H1 (cell line): ENCODE results near the gene NRXN3. TPM values are rescaled to one million over a fixed set of nuclear protein-coding genes. Genes with fewer than 3 reads are reported as not detected.

Experiments
- CTCF ChIA-PET: fragments of 300-600 bp; sonication (Branson Sonifier 250); formaldehyde crosslinking; loops from one replicate; lab custom pipeline; 2021; ENCODE audit not compliant: partially characterized antibody; lab: Charles Lee
- POLR2A ChIA-PET: fragments of 300-600 bp; sonication (Branson Sonifier 250); formaldehyde crosslinking; loops from one replicate; lab custom pipeline; 2021; ENCODE audit warnings: inconsistent platforms; ENCODE audit not compliant: partially characterized antibody; lab: Charles Lee
- DNase-seq, 2 experiments: peaks; one replicate each; pipeline versions ENCODE4 v3.0.0 to v3.0.0-alpha.2; 2010 to 2022; ENCODE audit warnings: low spot score in 2 of 2, low read depth in 1 of 2, mixed read lengths in 1 of 2
- FAIRE-seq: peaks from 2 replicates; lab custom pipeline; 2011; peaks lifted over from hg19 to GRCh38; lab: Jason Lieb, UNC
- H2AFZ ChIP-seq: 2 replicates; pipeline ENCODE4 v1.8.1; 2012; ENCODE audit warnings: low read length, inconsistent platforms
- H2AK5ac ChIP-seq: 2 replicates; pipeline ENCODE4 v1.6.1; 2013; ENCODE audit warnings: low read depth, low read length
- H2BK120ac ChIP-seq: replicated peaks from 2 replicates; pipeline ENCODE3; 2013; ENCODE audit warnings: low read depth, low read length, inconsistent platforms
- H2BK12ac ChIP-seq: 2 replicates; pipeline ENCODE4 v1.6.1; 2013; ENCODE audit warnings: low read depth, low read length
- H2BK15ac ChIP-seq: 2 replicates; pipeline ENCODE4 v1.6.1; 2013; ENCODE audit warnings: low read length
- H2BK20ac ChIP-seq: 2 replicates; pipeline ENCODE4 v1.6.1; 2013; ENCODE audit warnings: low read length
- H2BK5ac ChIP-seq: 2 replicates; pipeline ENCODE4 v1.6.1; 2013; ENCODE audit warnings: low read depth, low read length
- H3K14ac ChIP-seq: 2 replicates; pipeline ENCODE4 v1.6.1; 2013; ENCODE audit warnings: inconsistent platforms; ENCODE audit not compliant: insufficient read length
- H3K18ac ChIP-seq: 2 replicates; pipeline ENCODE4 v1.6.1; 2013; ENCODE audit warnings: low read length; ENCODE audit errors: extremely low read depth
- H3K23ac ChIP-seq: 2 replicates; pipeline ENCODE4 v1.6.1; 2013; ENCODE audit warnings: inconsistent platforms; ENCODE audit not compliant: insufficient read length
- H3K23me2 ChIP-seq: 2 replicates; pipeline ENCODE4 v1.6.1; 2013; ENCODE audit warnings: low read depth, low read length
- H3K27ac ChIP-seq: 2 replicates; pipeline ENCODE4 v1.6.1; 2011; ENCODE audit warnings: low read depth, low read length, inconsistent platforms
- H3K27me3 ChIP-seq, 4 experiments: replicated peaks in 1 of 4; 1 replicate in 1 of 4; 2 replicates in 3 of 4; pipeline versions ENCODE4 v1.6.1 to v1.8.1; 2011 to 2013; ENCODE audit warnings: low read length in 3 of 4, mild to moderate bottlenecking in 3 of 4, inconsistent platforms in 2 of 4, mixed read lengths in 2 of 4, moderate library complexity in 1 of 4; ENCODE audit not compliant: control insufficient read depth in 3 of 4, insufficient read depth in 3 of 4; ENCODE audit errors: extremely low read depth in 1 of 4
- H3K36me3 ChIP-seq, 4 experiments: 2 replicates each; pipeline versions ENCODE4 v1.6.1 to v1.8.1; 2011 to 2013; ENCODE audit warnings: mild to moderate bottlenecking in 4 of 4, low read length in 3 of 4, moderate library complexity in 2 of 4, control low read depth in 1 of 4, inconsistent platforms in 1 of 4; ENCODE audit not compliant: insufficient read depth in 4 of 4, control insufficient read depth in 2 of 4
- H3K4ac ChIP-seq: replicated peaks from 2 replicates; pipeline ENCODE3; 2013; ENCODE audit warnings: low read length, low read depth, mixed read lengths, inconsistent platforms; ENCODE audit not compliant: insufficient read length
- H3K4me1 ChIP-seq, 4 experiments: replicated peaks in 1 of 4; 1 replicate in 1 of 4; 2 replicates in 3 of 4; pipeline versions ENCODE4 v1.6.1 to v1.8.1; 2011 to 2013; ENCODE audit warnings: low read length in 3 of 4, inconsistent platforms in 2 of 4, mixed read lengths in 1 of 4; ENCODE audit not compliant: insufficient read depth in 4 of 4, control insufficient read depth in 3 of 4
- H3K4me2 ChIP-seq, 2 experiments: 2 replicates each; pipeline versions ENCODE4 v1.6.1 to v1.8.1; 2011 to 2013; ENCODE audit warnings: low read depth in 2 of 2, low read length in 2 of 2, control low read depth in 1 of 2, inconsistent platforms in 1 of 2, mild to moderate bottlenecking in 1 of 2; ENCODE audit not compliant: insufficient read depth in 1 of 2
- H3K4me3 ChIP-seq, 4 experiments: fragments of 200-600, 300-600 bp in 1 of 4; sonication (generic), shearing (Covaris generic), sonication (Bioruptor Twin) in 1 of 4; 2 replicates each; pipeline versions ENCODE4 v1.5.1 to v1.8.1; 2011 to 2016; ENCODE audit warnings: low read length in 4 of 4, low read depth in 3 of 4, control low read depth in 2 of 4, inconsistent platforms in 2 of 4, mild to moderate bottlenecking in 2 of 4, mixed read lengths in 1 of 4, moderate library complexity in 1 of 4; ENCODE audit not compliant: insufficient read depth in 2 of 4; ENCODE audit errors: extremely low read depth in 1 of 4
- H3K56ac ChIP-seq: replicated peaks from 2 replicates; pipeline ENCODE3; 2013; ENCODE audit warnings: low read depth, mild to moderate bottlenecking, mixed read lengths, low read length, inconsistent platforms; ENCODE audit not compliant: insufficient read length
- H3K79me1 ChIP-seq: 2 replicates; pipeline ENCODE4 v1.6.1; 2013; ENCODE audit warnings: low read depth, low read length, control low read depth
- H3K79me2 ChIP-seq, 2 experiments: 2 replicates each; pipeline versions ENCODE4 v1.6.1 to v1.8.1; 2012 to 2013; ENCODE audit warnings: low read length in 2 of 2, mild to moderate bottlenecking in 2 of 2, inconsistent platforms in 1 of 2; ENCODE audit not compliant: insufficient read depth in 2 of 2, control insufficient read depth in 1 of 2
- H3K9ac ChIP-seq, 4 experiments: replicated peaks in 1 of 4; 1 replicate in 1 of 4; 2 replicates in 3 of 4; pipeline versions ENCODE4 v1.6.1 to v1.8.1; 2011 to 2013; ENCODE audit warnings: low read depth in 3 of 4, low read length in 3 of 4, control low read depth in 2 of 4, mild to moderate bottlenecking in 2 of 4, moderate library complexity in 2 of 4, inconsistent platforms in 1 of 4; ENCODE audit errors: extremely low read depth in 1 of 4
- H3K9me3 ChIP-seq, 2 experiments: 2 replicates each; pipeline versions ENCODE4 v1.6.1 to v1.8.1; 2012 to 2013; ENCODE audit warnings: mild to moderate bottlenecking in 2 of 2, moderate library complexity in 2 of 2, control low read depth in 1 of 2, inconsistent platforms in 1 of 2, low read depth in 1 of 2, low read length in 1 of 2, mixed read lengths in 1 of 2; ENCODE audit not compliant: insufficient read depth in 2 of 2
- H4K20me1 ChIP-seq, 2 experiments: replicated peaks in 1 of 2; 2 replicates each; pipeline versions ENCODE3 to v1.8.1; 2011 to 2013; ENCODE audit warnings: inconsistent platforms in 2 of 2, low read length in 2 of 2, mild to moderate bottlenecking in 1 of 2; ENCODE audit not compliant: insufficient read depth in 2 of 2, control insufficient read depth in 1 of 2
- H4K5ac ChIP-seq: 2 replicates; pipeline ENCODE4 v1.6.1; 2013; ENCODE audit warnings: low read length, low read depth, mixed read lengths, inconsistent platforms; ENCODE audit not compliant: insufficient read length
- H4K8ac ChIP-seq: 2 replicates; pipeline ENCODE4 v1.8.0; 2013; ENCODE audit warnings: mild to moderate bottlenecking, moderate library complexity, low read length, inconsistent platforms; ENCODE audit not compliant: insufficient read depth; ENCODE audit errors: extremely low read depth
- H4K91ac ChIP-seq: replicated peaks from 2 replicates; pipeline ENCODE3; 2013; ENCODE audit warnings: low read length, mixed read lengths, inconsistent platforms; ENCODE audit not compliant: insufficient read length
- MAFK ChIP-seq: IDR thresholded peaks from 2 replicates; pipeline ENCODE4 v1.6.1; 2012; ENCODE audit warnings: low read depth, mild to moderate bottlenecking, improper control_type of control experiment, low read length
- SP1 ChIP-seq: IDR thresholded peaks from 2 replicates; pipeline ENCODE4 v1.6.1; 2011; ENCODE audit warnings: low read depth, low read length
- WGBS, 2 experiments: shearing (Covaris generic) in 1 of 2; methylation state at CpG; one replicate each; pipeline versions ENCODE4 v1.1.6 to v1.1.7; 2013 to 2015; ENCODE audit warnings: low lambda C conversion rate in 2 of 2, mixed read lengths in 2 of 2, inconsistent platforms in 1 of 2, low coverage in 1 of 2, missing lambda C conversion rate in 1 of 2; ENCODE audit not compliant: insufficient replicate concordance in 2 of 2, insufficient coverage in 1 of 2, insufficient read length in 1 of 2; ENCODE audit errors: extremely low coverage in 1 of 2, missing lambda C conversion rate in 1 of 2; 5-methylcytosine and 5-hydroxymethylcytosine counted together
- polyA plus RNA-seq, 7 experiments: library from polyadenylated mRNA; depleted of rRNA in 3 of 7; stranded (reverse) in 5 of 7; unstranded in 2 of 7; fragments of >200 nt in 5 of 7; fragments of 200-250 nt in 2 of 7; gene quantifications; 1 replicate in 5 of 7; 2 replicates in 1 of 7; 4 replicates in 1 of 7; pipeline versions ENCODE4 v1.2.1 to v1.2.3, GENCODE V29; 2011 to 2013; ENCODE audit warnings: missing spikeins in 2 of 7, mixed read lengths in 2 of 7
- total RNA-seq: library from RNA; stranded (reverse); fragmentation: NEBNext Ultra II Directional; extraction: Animal tissue kit (Norgen Biotek cat#: 25700); gene quantifications from 2 replicates; pipeline ENCODE4 v1.2.1, GENCODE V29; 2021

Gene NRXN3
- total and polyA plus RNA-seq, 2 of the 8 experiments (the other 6 are each of a cell fraction or from before 2014, with no cell fraction given): 2.6 to 4.1 TPM

DNA sequence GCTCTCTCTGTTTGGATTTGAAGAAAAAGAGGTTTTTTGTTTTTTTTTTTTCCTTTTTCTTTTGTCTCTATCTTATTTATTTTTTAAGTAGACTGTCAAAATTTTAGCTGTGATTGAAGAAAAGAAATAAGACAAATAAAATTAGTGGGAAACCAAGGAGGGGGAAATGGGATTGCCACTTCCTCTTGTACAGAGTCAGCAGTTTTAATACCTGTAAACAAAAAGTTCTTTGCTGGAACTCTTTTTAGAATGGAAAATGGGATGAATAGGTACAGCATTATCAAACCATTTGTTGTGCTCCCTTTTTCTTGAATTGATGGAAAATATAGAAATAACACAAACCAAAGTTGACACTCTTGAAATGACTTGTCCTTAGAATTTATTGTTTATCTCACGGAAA is 1360.4 kb downstream of the NRXN3 start:
- Histone ChIP-seq H3K4ac (no peak overlapping the region), H3K18ac (no peak overlapping the region), H3K4me3 (no peak overlapping the region), H3K27ac (no peak overlapping the region), H2BK5ac (no peak overlapping the region), H4K20me1 (no peaks in the 10 kb centered on the region), H2BK20ac (no peak overlapping the region), H3K4me1 (peaks cover 0 to 2% (median under 1%) of the 10 kb centered on the region in 4 experiments; a peak in 1 of 7 replicates), H2BK12ac (no peak overlapping the region), H3K4me2 (no peak overlapping the region), H3K36me3 (no peaks in the 10 kb centered on the region), H3K79me1 (no peaks in the 10 kb centered on the region), H3K14ac (no peak overlapping the region), H3K9ac (no peak overlapping the region), H2AFZ (no peak overlapping the region), H4K5ac (no peak overlapping the region), H4K91ac (no peak overlapping the region), H2AK5ac (no peak overlapping the region), H4K8ac (no peak overlapping the region), H2BK15ac (no peak overlapping the region), H3K27me3 (no peaks in the 10 kb centered on the region), H3K56ac (no peak overlapping the region), H3K23me2 (no peaks in the 10 kb centered on the region), H3K23ac (no peak overlapping the region), H3K9me3 (no peaks in the 10 kb centered on the region), H3K79me2 (no peaks in the 10 kb centered on the region), H2BK120ac (no peak overlapping the region)
- DNase-seq: no peak
- WGBS, 2 experiments: 88% methylated on average over 1 of the region's 1 CpG; no CpG with 5 or more reads in 1 of the 2 experiments
- no peak for TF ChIP-seq SP1
- TF ChIP-seq MAFK: peak; percentile 24; the same call in 1 of the 2 replicates
- no peak for FAIRE-seq
- POLR2A ChIA-PET: no interaction called here
- CTCF ChIA-PET: interaction anchor here (0.6 to 6.1 kb wide), 3 partner anchors 15 to 84 kb away, joined by 3 to 41 read pairs (median 3); no protein-coding TSS in a partner anchor
